Head of caudate nucleus (tissue), 42 donors: ENCODE data around the gene CMIP.
"Not testable (repeated sequence)": the region's sequence is repeated elsewhere in the genome, so short reads cannot be mapped to it uniquely, and the experiment has no call there.

Experiments
- DNase-seq, 42 donors: peaks; one replicate each; pipeline versions ENCODE4 v3.0.0 to v3.0.0-alpha.2; 2020 to 2021; ENCODE audit warnings: mixed read lengths in 7 of 42
- intact Hi-C: fragments of 100-400 bp; cut with DNase I; formaldehyde crosslinking; loops from one replicate; pipeline ENCODE4 v1.15.0; 2022

Gene CMIP

DNA sequence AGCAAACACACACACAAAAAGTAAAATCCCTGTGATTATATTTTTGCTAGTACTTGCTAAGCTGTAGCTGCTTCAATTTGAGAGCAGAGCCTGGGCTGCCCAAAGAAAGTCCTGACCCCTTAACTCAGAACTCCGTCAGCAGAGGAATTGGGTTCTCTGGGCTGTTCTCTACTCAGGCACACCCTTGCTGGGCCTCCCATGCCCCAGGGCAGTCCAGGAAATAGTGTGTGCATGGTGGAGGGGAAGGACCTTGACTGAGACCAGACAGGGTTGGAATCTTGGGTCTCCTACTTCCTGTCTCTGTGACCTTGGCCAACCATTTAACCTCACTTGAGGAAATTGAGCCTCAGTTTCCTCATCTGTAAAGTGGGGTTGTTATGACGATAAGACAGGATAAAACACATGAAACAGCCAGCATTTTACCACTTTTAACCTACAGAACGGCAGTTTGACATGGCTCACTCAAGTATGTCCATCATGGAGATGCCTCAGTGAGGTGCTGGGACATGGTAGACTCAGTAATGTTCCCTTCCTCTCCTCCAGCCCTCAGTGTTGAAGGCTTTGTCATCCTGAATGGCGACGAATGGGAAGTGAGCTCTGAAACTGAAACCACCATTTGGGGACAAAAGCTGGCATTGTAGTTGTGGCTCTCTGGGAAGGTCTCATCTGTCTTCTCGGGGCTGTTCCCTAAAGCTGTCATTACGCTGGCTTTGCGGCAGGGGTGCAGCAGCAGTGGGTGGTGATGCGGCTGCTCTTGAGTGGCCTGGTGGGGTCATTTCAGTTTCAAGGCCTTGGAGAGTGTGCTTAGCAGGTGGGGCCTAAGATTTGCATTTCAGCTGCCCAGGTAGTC lies 74.9 kb downstream of the CMIP start:
- intact Hi-C loops, result no loop called here
- peak in 3 of 42 donors; percentile 17 to 29 (median 28) for DNase-seq

DNA sequence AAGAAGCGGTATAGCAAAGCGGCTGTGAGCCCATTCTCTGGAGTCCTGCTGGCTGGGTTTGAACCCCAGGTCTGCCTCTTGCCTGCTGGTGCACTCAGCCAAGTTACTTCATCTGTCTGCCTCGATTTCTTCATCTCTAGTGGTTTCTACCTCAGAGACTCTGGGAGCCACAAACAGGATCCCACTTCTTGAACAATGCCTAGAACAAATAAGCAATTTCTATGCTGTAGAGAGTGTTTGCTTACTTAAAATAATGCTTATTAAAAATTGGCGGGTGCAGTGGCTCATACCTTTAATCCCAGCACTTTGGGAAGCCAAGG lies 75.5 kb downstream of the CMIP start:
- no peak for DNase-seq
- intact Hi-C loops, result no loop called here

DNA sequence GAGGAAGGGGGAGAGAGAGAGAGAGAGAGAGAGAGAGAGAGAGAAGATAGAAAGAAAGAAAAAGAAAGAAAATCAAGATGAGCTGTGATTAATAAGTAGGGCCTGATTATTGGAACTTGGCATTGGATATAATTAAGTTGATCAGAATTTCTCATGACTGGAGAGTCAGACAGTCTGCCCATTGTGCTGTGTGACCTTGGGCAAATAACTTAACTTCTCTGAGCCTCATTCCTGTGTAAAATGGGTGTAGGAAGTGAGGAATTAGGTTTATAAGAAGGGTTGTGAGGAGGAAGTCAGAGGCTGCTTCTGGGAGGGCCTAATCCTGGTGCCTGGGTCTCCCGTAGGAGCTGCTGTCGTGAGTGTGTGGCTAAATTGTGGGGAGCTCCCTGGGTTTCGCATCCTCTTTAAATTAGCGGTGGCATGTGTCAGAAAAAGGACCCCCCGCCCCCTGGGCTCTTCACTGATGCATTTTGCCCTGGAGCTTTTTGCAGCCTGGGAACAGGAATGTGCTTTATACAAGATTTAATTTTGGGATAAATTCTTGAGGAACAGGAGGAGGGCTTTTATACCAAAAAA lies 76.0 kb downstream of the CMIP start:
- intact Hi-C loops, result no loop called here
- DNase-seq, result peak in 1 of 42 donors; percentile 10

DNA sequence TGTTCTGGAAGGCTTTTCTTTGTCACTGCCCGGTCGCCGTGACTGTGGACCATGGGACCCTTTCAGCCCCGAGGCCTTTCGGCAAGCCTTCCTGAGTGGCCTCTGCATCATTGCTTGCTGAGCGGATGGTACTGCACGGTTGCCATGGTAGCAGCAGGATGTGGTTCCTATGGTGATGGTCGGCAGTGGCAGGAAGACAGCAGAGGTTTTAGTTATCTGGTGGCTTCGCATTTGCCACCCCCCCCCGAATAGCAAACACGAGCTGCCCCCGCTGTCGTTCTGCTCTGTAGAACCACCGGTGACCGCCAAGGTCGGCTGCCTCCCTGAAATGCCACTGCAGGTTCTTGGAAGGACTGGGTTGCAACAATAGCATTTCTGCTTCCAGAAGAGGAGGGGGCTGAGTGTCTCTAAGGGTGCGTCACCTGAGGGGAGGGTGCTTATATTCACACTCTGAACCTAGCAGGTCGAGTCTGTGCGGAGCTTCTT lies 76.6 kb downstream of the CMIP start:
- DNase-seq, result peak in 35 of 42 donors; percentile 16 to 73 (median 48)
- intact Hi-C loops, result no loop called here

DNA sequence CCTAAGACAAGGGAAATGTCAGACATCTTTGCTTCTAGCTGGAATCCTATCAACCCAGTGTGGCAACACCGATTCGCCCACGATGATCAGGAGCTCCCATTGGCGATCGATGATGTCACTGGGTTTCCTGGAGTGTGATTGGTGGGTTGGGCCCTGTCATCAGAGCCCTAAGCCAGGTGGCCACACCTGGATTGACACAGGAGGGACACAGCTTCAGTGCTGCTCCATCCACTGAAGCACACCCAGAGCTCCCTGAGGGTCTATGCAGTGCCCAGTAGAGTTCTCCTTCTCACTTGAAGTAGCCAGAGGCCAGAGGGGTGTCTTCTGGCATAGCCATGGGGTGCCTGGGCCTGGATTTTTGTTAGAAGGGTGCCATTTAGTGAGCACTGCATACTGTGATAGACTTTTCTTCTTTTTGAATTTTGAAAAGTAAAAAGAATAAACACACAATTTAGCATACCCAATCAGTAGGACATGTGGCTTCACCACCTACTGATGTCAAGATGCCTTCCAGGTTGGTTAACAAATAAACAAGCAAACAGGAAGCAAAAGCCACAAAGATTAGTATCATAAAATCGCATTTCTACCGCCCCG lies 77.6 kb downstream of the CMIP start:
- DNase-seq, result peak in 4 of 42 donors; percentile 27 to 31 (median 30)
- intact Hi-C loops, result no loop called here

DNA sequence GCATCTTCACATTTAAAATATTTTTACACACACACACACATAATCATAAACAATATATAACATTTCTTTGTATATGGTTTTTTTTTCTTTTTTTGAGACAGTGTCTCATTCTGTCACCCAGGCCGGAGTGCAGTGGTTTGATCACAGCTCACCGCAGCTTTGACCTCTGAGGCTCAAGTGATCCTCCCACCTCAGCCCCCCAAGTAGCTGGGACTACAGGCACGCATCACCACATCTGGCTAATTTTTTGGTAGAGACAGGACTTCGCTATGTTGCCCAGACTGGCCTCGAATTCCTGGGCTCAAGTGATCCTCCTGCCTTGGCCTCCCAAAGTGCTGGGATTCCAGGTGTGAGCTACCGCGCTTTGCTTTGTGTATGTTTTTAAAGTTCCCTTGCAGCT lies 78.2 kb downstream of the CMIP start:
- DNase-seq, result not testable (repeated sequence)

DNA sequence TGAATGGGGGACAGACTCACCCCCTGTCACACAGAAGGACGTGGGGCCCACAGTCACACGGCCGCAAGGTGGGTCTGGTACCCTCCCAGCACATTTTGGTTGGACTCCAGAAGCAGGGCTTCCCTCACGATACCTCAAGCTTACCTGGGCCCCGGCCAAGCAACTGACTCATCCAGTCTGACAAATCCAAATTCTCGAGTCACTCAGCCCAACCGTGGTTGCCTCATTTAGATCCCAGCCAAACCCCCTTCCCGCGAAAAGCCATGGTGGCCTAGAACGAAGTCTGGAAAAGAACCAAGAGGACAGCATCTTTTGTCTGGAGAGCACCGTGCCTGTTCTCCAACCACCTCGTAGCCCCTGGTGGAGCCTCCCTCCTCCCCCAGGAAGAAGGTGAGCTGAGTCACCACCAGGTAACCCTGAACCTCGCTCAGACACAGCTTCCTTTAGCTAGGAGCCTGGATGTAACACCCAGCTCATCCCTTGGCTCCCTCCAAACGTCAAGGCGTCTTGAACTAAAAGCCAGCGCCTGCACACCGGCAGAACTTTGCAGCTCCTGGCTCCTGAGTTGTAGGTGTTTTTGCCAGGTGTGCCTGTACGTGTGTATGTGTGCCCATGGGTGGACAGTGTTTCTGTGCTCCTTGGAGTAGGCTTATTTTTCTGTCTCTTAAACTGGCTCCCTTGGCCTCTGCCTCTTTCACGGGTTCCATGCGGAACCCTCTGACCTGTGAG lies 78.9 kb downstream of the CMIP start:
- peak in 2 of 42 donors; percentile 22 to 23 for DNase-seq
- intact Hi-C loops, result no loop called here

More for the DNA sequence above, 78.2 kb downstream of the CMIP start:
- intact Hi-C loops, result not testable (repeated sequence)

DNA sequence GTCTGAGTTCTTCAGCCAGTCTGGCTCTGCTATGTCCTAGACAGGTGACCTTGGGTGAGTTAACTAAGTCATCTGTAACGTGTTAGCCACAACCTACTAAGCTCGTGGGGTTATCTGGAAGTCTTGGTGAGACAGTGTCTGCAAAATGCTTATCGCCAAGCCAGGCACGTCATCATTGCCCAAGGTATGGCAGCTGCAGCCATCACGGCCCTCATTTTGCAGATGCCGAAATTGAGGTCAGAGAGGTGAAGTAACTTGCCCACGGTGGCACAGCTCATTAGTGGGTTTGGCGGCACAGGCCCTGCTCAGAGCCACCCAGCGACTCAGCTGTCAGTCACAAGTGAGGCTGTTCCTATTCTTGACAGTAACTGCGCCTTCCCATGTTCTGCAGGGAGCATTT lies 79.8 kb downstream of the CMIP start:
- DNase-seq, result peak in 1 of 42 donors; percentile 12
- intact Hi-C loops, result no loop called here

DNA sequence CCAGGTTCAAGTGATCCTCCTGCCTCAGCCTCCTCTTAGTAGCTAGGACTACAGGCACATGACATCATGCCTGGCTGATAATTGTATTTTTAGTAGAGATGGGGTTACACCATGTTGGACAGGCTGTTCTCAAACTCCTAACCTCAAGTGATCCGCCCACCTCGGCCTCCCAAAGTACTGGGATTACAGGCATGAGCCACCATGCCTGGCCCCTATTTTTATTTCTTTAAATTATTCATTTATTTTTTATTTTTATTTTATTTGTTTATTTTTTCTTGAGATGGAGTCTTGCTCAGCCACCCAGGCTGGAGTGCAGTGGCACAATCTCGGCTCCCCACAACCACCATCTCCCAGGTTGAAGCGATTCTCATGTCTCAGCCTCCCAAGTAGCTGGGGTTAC lies 80.3 kb downstream of the CMIP start:
- intact Hi-C loops, result not testable (repeated sequence)
- DNase-seq, result peak in 1 of 42 donors; percentile 17

DNA sequence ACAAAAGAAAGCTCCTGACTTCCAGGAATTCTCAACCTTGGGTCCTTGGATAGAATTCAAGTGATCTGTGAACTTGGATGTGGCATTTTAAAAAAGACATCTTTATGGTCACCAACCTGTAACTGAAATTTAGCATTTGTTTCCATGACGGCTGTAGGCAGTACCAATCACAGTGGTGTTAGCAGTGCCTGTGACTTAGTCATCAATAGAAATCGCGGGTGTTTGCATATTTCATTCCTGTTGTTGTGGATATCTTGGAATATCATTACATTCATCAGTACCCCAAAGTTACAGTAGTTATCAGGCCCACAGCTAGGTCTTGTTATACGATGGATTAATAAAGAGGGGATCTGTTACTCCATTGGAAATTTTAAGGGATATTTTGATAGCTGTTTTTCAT lies 81.6 kb downstream of the CMIP start:
- intact Hi-C loops, result no loop called here
- no peak for DNase-seq

DNA sequence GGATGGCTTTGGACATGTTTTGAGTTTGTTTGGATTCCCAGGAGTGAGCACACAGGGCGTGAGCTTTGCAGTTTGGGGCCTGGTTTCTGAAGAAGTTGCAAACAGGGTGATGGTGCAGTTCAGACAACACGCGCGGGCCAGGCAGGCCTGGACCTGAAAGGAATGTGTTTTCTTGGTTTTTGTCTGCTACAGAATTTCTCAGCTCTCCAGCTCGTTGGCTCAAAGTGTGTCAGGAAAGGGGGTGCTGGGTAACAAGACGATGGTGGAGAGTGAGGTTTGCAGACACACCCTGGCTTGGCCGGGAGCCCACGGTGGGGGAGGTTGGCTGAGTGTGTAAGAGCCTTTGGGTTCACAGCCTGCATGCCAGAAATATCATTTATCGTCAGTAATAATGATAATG lies 82.3 kb downstream of the CMIP start:
- intact Hi-C loops, result no loop called here
- DNase-seq, result no peak

DNA sequence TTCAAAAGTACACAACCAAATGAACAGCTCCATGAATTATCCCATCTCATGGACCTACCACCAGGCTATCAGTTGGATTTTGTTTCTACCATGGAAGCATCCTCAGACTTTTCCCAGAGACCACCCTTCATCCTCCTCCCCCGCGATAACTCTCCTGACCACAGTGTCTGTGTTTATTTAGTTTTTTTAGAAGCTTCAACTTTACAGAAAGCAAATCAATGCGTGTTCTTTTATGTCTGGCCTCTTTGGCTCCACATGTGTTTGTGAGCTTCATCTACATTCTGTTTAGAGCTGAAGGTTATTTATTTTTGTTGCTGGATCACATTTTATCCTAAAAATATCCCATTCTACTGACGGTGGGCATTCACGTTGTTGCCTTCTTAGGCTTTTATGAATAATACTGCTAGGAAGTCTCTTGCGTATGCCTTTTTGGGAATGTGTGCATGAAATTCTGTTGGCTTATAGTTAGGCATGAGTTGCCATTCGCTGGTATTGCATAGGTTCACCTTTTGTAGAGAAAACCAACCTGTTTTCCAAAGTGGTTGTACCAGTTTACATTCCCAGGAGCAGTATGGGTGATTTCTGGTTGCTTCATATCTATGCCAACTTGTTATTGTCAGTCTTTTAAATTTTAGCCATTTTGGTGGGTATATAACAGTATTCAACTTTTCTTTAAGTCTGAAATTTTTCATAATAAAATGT lies 83.0 kb downstream of the CMIP start:
- intact Hi-C loops, result no loop called here
- no peak for DNase-seq

DNA sequence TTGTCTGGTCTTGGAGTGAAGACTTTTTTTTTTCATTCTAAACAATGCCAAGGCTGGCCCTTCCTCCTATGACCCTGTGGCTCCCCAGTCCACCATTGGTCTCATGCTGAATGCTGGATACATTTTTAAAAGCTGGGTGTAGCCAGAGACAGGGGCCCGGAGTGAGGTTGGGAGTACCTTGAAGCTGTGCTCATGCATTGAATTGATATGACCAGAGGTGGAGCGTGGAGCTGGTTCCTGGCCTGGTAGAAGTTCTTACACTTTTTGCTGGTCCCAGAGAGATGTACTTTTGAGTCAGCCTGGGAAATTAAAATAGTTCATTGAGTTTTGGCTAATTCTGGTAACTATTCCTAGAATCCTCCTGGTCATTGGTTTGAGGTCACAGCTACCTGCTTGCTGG lies 83.6 kb downstream of the CMIP start:
- intact Hi-C loops, result no loop called here
- DNase-seq, result no peak

DNA sequence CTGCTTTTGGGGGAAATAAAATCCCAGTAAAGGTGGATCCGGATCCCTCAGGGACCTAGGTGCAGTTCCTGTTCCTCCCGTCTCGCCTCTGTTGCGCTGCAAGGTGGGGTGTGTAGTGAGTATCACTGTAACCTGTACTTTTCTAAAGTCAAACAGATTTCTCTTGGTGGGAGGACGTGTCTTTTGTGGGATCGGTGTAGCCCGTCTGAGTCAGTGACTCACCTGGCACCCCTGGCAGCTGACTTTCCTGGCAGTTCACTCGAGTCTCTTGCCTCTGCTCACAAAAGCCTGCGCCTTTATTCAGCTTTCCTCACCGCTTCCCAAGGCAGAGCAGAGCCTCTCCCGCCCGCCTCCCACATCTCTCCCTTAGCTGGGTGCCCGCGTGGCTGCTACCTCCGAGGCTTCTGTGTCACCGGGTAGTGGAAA lies 85.7 kb downstream of the CMIP start:
- intact Hi-C loops, result no loop called here

DNA sequence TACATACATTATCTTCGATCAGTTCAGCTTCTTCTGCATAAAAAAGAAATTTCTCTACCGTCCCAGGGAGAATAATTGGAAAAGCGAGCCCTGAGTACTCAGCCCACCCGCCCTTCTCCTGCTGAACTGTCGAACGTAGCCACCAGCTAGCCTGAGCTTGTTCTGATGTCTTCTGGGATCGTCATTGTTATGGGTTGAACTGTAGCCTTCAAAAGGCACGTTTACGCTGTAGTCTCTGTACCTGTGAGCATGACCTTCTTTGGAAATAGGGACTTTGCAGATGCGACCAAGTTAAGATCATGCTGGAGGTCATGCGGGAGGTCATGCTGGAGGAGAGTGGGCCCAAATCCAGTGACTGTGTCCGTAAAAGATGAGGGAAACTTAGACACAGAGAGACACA lies 86.2 kb downstream of the CMIP start:
- intact Hi-C loops, result no loop called here
- no peak for DNase-seq

More for the DNA sequence above, 85.7 kb downstream of the CMIP start:
- peak; percentile 42 to 94 (median 80) for DNase-seq

DNA sequence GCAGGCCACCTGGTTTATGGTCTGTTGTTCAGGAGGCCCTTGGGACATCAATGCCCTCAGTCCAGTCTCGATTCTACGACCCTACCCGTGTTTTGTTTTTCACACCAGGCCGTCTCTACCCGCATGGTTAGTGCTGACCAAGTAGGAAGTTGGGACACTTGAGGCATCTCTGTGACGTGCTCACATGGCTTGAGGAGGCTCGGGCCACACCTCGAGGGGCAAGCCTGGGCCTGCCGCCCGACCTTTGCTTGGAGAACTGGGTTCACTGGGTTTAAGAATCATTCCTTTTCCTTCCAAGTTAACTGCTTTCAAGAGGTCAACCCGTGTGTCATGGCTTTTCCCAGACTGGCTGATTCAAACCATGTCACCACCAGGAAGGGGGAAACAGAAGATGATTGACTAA lies 86.8 kb downstream of the CMIP start:
- intact Hi-C loops, result no loop called here
- no peak for DNase-seq

DNA sequence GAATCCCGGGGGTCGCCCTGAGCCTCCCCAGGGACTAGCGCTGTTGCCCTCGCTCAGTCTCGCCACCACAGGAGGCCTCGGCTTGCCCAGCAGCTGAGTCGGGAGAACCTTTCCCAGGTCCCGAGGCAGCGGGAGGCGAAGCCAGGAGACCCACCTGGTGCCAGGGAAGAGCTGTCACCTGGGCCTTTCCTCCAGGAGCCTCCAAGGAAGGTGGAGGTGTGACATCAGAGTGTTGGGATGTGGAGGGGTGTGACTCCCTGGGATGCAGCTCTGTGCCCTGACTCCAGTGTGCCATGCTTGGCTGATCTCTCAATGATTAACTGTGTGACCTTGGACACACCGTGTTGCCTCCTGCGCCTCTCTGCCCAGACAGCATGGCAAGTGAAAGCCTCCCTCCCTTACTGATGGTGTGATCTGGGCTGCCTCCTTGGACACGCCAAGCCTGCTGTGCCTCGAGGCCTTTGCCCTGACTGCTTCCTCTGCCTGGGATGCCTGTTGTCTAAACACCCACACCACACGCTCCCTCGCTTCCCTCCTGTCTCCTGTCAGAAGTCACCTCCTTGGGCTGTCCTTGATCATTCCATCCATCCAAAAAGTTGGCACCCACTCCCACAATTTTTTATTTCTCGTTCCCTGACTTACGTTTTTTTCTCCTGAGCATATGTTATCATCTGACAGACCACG lies 88.0 kb downstream of the CMIP start:
- intact Hi-C loops, result no loop called here
- DNase-seq, result no peak

DNA sequence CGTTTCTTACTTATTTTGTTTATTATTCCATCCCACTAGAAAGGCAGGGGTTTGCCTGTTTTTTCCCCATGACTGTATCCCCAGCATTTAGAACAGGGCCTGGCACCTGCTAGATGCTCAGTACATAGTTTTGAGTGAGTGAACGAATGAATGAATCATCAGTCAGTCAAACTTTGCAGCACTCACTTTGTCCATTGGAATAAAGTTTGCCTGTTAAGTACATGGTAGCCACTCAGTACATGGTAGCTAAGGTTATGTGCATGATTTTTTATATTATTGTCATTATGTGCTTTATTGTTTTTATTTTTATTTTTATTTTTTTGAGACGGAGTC lies 88.5 kb downstream of the CMIP start:
- intact Hi-C loops, result no loop called here
- DNase-seq, result no peak
